ENCODE results near the gene H2BK1.

Gene H2BK1

GRCh38 chr7:151178236-151178635, 32.1 kb downstream of the H2BK1 start:
- H3K4me3 ChIP-seq (replicated peaks; ENCODE audit: low read depth, low read length), result no peak overlapping the region
- TF ChIP-seq, protein P1, sequence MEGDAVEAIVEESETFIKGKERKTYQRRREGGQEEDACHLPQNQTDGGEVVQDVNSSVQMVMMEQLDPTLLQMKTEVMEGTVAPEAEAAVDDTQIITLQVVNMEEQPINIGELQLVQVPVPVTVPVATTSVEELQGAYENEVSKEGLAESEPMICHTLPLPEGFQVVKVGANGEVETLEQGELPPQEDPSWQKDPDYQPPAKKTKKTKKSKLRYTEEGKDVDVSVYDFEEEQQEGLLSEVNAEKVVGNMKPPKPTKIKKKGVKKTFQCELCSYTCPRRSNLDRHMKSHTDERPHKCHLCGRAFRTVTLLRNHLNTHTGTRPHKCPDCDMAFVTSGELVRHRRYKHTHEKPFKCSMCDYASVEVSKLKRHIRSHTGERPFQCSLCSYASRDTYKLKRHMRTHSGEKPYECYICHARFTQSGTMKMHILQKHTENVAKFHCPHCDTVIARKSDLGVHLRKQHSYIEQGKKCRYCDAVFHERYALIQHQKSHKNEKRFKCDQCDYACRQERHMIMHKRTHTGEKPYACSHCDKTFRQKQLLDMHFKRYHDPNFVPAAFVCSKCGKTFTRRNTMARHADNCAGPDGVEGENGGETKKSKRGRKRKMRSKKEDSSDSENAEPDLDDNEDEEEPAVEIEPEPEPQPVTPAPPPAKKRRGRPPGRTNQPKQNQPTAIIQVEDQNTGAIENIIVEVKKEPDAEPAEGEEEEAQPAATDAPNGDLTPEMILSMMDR (IDR thresholded peaks at IDR 0.05; ENCODE audit: low read length, missing control alignments), result no peak
- no peak for DNase-seq (ENCODE audit: low read depth)

- DNase-seq (ENCODE audit: low read depth), result no peak
- no peak overlapping the region for H3K4me3 ChIP-seq (replicated peaks; ENCODE audit: low read depth, low read length)
- TF ChIP-seq, protein P1 (IDR thresholded peaks at IDR 0.05; ENCODE audit: low read length, missing control alignments), result no peak
Observed at GRCh38 chr7:151177310-151177709, 33.0 kb downstream of the H2BK1 start.

- TF ChIP-seq, protein P1 (IDR thresholded peaks at IDR 0.05; ENCODE audit: low read length, missing control alignments), result no peak
- no peak overlapping the region for H3K4me3 ChIP-seq (replicated peaks; ENCODE audit: low read depth, low read length)
- no peak for DNase-seq (ENCODE audit: low read depth)
Observed at GRCh38 chr7:151176401-151176800, 33.9 kb downstream of the H2BK1 start.

DNA sequence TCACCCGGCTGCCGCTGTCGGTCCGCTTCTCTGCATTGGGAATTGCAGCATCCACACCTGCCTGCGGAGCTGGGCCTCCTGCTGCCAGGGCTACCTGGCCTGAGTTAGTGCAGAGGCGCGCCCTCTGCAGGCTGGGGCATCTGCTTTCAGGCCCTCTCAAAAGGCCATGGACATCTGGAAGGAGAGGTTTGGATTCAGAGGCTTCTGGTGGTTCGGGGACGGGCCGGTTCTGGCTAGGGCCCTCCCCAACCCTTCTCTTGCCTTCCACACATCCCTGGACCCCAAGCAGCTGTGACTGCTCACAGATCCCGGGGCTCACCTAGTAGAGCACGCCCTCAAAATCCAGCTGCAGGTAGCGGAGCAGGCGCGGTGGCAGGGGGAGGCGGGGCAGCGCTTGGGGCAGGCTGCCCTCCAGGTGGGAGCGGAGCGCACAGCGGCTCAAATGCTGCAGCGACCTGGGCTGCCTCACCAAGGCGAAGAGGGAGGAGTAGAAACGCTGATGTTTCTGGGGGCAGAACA, 34.4 kb downstream of the H2BK1 start:
- TF ChIP-seq, protein P1 (IDR thresholded peaks at IDR 0.05; ENCODE audit: low read length, missing control alignments), result no peak
- no peak overlapping the region for H3K4me3 ChIP-seq (replicated peaks; ENCODE audit: low read depth, low read length)
- DNase-seq (ENCODE audit: low read depth), result no peak

GRCh38 chr7:151175047-151175792, 35.1 kb downstream of the H2BK1 start:
- no peak overlapping the region for H3K4me3 ChIP-seq (replicated peaks; ENCODE audit: low read depth, low read length)
- TF ChIP-seq, protein P1 (IDR thresholded peaks at IDR 0.05; ENCODE audit: low read length, missing control alignments), result no peak
- DNase-seq (ENCODE audit: low read depth), result no peak

DNA sequence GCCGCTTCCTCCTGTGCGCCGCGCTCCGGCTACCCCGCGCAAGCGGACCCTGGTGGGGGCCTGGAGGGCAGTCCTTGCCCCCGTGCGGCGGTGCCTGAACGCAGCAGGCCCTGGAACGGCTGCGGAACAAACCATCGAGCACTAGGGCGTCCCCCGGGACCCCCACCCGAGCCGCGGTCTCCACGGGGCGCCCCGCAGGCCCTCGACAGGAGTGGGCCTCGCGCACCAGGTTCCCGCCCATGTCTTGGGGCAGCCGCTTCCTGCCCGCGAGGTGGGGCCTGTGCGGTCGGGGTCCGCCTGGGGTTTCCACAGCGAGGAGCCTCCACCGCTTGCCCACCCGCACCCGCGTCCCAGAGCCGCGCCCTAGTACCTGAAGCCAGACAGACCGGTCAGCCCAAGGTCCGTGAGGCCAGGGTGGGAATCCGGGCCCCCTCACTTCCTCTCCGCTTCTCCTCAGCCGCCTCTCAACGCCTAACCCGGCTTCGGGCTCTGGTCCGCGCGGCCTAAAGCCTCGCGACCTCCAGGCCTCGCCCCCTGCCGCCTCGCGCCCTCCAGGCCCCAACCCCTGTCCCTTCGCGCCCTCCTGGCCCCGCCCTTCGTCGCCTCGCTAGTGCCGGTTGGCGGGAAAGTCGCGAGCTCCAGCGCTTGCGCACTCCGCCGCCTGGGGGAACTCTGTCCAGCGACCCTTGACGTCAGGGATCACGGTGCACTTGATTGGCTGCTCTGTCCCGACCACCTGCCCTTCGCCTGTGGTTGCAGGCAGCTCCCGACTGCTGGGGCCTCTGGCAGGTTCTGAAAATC, 35.8 kb downstream of the H2BK1 start:
- H3K4me3 ChIP-seq (replicated peaks; ENCODE audit: low read depth, low read length), result no peak overlapping the region
- TF ChIP-seq, protein P1 (IDR thresholded peaks at IDR 0.05; ENCODE audit: low read length, missing control alignments), result no peak
- peak; percentile 31 for DNase-seq (ENCODE audit: low read depth)

Data from fibroblast of pulmonary artery (primary cell).